Liver (tissue), 9 donors: ENCODE data around the gene SREBF2. TPM values are rescaled to one million over a fixed set of nuclear protein-coding genes. Genes with fewer than 3 reads are reported as not detected.

Source experiments
- DNase-seq: peaks from one replicate; pipeline ENCODE4 v3.0.0-alpha.2; 2017; ENCODE audit warnings: low spot score
- H3K27ac ChIP-seq, 2 donors: one replicate each; pipeline ENCODE4 v1.7.0; 2013; ENCODE audit warnings: inconsistent platforms in 2 of 2, low read length in 2 of 2, control low read depth in 1 of 2, low read depth in 1 of 2, mild to moderate bottlenecking in 1 of 2
- H3K27me3 ChIP-seq, 4 donors: one replicate each; pipeline versions ENCODE4 v1.6.1 to v1.7.0; 2013; ENCODE audit warnings: low read length in 3 of 4, inconsistent platforms in 1 of 4, mild to moderate bottlenecking in 1 of 4, moderate library complexity in 1 of 4; ENCODE audit not compliant: control insufficient read depth in 4 of 4, insufficient read depth in 4 of 4
- H3K36me3 ChIP-seq, 4 donors: one replicate each; pipeline versions ENCODE4 v1.6.1 to v1.7.0; 2013; ENCODE audit warnings: low read length in 3 of 4, mild to moderate bottlenecking in 3 of 4, low read depth in 1 of 4, moderate library complexity in 1 of 4; ENCODE audit not compliant: control insufficient read depth in 4 of 4, insufficient read depth in 3 of 4
- H3K4me1 ChIP-seq, 4 donors: one replicate each; pipeline versions ENCODE4 v1.6.1 to v1.7.0; 2013; ENCODE audit warnings: low read length in 3 of 4, mild to moderate bottlenecking in 3 of 4, moderate library complexity in 1 of 4; ENCODE audit not compliant: control insufficient read depth in 4 of 4, insufficient read depth in 4 of 4
- H3K4me3 ChIP-seq, 3 donors: one replicate each; pipeline versions ENCODE4 v1.6.1 to v1.7.0; 2013; ENCODE audit warnings: low read length in 3 of 3, control low read depth in 1 of 3, low read depth in 1 of 3, mild to moderate bottlenecking in 1 of 3
- H3K9ac ChIP-seq, 2 donors: one replicate each; pipeline ENCODE4 v1.7.0; 2013; ENCODE audit warnings: low read length in 2 of 2, mild to moderate bottlenecking in 2 of 2, moderate library complexity in 2 of 2, control low read depth in 1 of 2, low read depth in 1 of 2
- H3K9me3 ChIP-seq, 4 donors: one replicate each; pipeline versions ENCODE4 v1.6.1 to v1.7.0; 2013; ENCODE audit warnings: low read length in 3 of 4; ENCODE audit not compliant: control insufficient read depth in 4 of 4
- ATF3 ChIP-seq: IDR thresholded peaks from 2 replicates; pipeline ENCODE4 v1.6.1; 2016; ENCODE audit warnings: antibody characterized with exemption
- CTCF ChIP-seq: fragments of 150-350 bp; IDR thresholded peaks from 2 replicates; pipeline ENCODE4 v1.5.1; 2017; ENCODE audit warnings: improper control_type of control experiment, low read depth, low read length; ENCODE audit not compliant: missing input control
- EGR1 ChIP-seq, 2 donors: IDR thresholded peaks; 2 replicates each; pipeline ENCODE4 v1.6.1; 2016 to 2018; ENCODE audit warnings: antibody characterized with exemption in 2 of 2, low read depth in 2 of 2
- FOXA1 ChIP-seq: IDR thresholded peaks from 2 replicates; pipeline ENCODE4 v1.6.1; 2016; ENCODE audit warnings: antibody characterized with exemption
- FOXA2 ChIP-seq: IDR thresholded peaks from 2 replicates; pipeline ENCODE4 v1.6.1; 2016; ENCODE audit warnings: antibody characterized with exemption
- GABPA ChIP-seq, 2 donors: IDR thresholded peaks in 1 of 2; conservative IDR thresholded peaks in 1 of 2; 2 replicates each; pipeline ENCODE4 v1.6.1; 2016; ENCODE audit warnings: antibody characterized with exemption in 2 of 2, mild to moderate bottlenecking in 1 of 2, moderate library complexity in 1 of 2
- HNF4A ChIP-seq, 2 donors: conservative IDR thresholded peaks; 2 replicates each; pipeline ENCODE4 v1.6.1; 2016; ENCODE audit warnings: antibody characterized with exemption in 2 of 2, mild to moderate bottlenecking in 2 of 2
- HNF4G ChIP-seq: IDR thresholded peaks from 2 replicates; pipeline ENCODE4 v1.6.1; 2016; ENCODE audit warnings: antibody characterized with exemption
- JUND ChIP-seq, 2 donors: IDR thresholded peaks; 2 replicates each; pipeline ENCODE4 v1.6.1; 2016; ENCODE audit warnings: antibody characterized with exemption in 2 of 2
- MAX ChIP-seq: IDR thresholded peaks from 2 replicates; pipeline ENCODE4 v1.6.1; 2016; ENCODE audit warnings: antibody characterized with exemption
- NR2F2 ChIP-seq: IDR thresholded peaks from 2 replicates; pipeline ENCODE4 v1.6.1; 2016; ENCODE audit warnings: antibody characterized with exemption
- RAD21 ChIP-seq, 2 donors: IDR thresholded peaks; 2 replicates each; pipeline ENCODE4 v1.6.1; 2016; ENCODE audit warnings: antibody characterized with exemption in 2 of 2, mild to moderate bottlenecking in 2 of 2
- REST ChIP-seq: IDR thresholded peaks from 2 replicates; pipeline ENCODE4 v1.6.1; 2016; ENCODE audit warnings: antibody characterized with exemption, mild to moderate bottlenecking
- RXRA ChIP-seq, 2 donors: IDR thresholded peaks; 2 replicates each; pipeline ENCODE4 v1.6.1; 2017 to 2018; ENCODE audit warnings: antibody characterized with exemption in 2 of 2, mild to moderate bottlenecking in 1 of 2
- SP1 ChIP-seq: IDR thresholded peaks from 2 replicates; pipeline ENCODE4 v1.6.1; 2018; ENCODE audit warnings: antibody characterized with exemption, mild to moderate bottlenecking
- TAF1 ChIP-seq: conservative IDR thresholded peaks from 2 replicates; pipeline ENCODE4 v1.6.1; 2016; ENCODE audit warnings: antibody characterized with exemption, mild to moderate bottlenecking
- YY1 ChIP-seq: IDR thresholded peaks from 2 replicates; pipeline ENCODE4 v1.6.1; 2016; ENCODE audit warnings: antibody characterized with exemption, mild to moderate bottlenecking
- ZBTB33 ChIP-seq: IDR thresholded peaks from 2 replicates; pipeline ENCODE4 v1.6.1; 2016; ENCODE audit warnings: antibody characterized with exemption
- WGBS: extraction: QIAGEN DNeasy Blood & Tissue Kit; methylation state at CpG from one replicate; pipeline ENCODE4 v1.1.7; 2013; 5-methylcytosine and 5-hydroxymethylcytosine counted together
- polyA plus RNA-seq, 2 donors: library from polyadenylated mRNA; stranded (reverse) in 1 of 2; unstranded in 1 of 2; fragments of 200-250 nt in 1 of 2; fragments of >200 nt in 1 of 2; fragmentation: Nextera tagmentation in 1 of 2; extraction: Ambion mirVana in 1 of 2; gene quantifications; one replicate each; pipeline versions ENCODE4 v1.2.1 to v1.2.3, GENCODE V29; 2013 to 2015
- total RNA-seq, 2 donors: library from RNA; depleted of rRNA; stranded (reverse); fragments of >200 nt; gene quantifications; one replicate each; pipeline ENCODE4 v1.2.3, GENCODE V29; 2014
- donor health status: healthy.
- donor health status: healthy.
- donor health status: healthy.
- donor health status: healthy.
- donor health status: healthy.

Gene SREBF2
- total and polyA plus RNA-seq, 4 donors: 18.3 to 69.6 (median 57.3) TPM

- TF ChIP-seq REST (no peak), FOXA1 (no peak), HNF4A (conservative IDR thresholded peaks at IDR 0.05) (no peak), NR2F2 (no peak), JUND (IDR thresholded peaks at IDR 0.05) (no peak), CTCF (no peak), ATF3 (no peak)
Observed at GRCh38 chr22:41880653-41881052, 47.7 kb downstream of the SREBF2 start (continued).

- TF ChIP-seq RXRA (IDR thresholded peaks at IDR 0.05) (no peak), TAF1 (no peak), FOXA2 (no peak), ZBTB33 (no peak), YY1 (no peak), GABPA (IDR thresholded peaks at IDR 0.05 in 1 of 2, conservative IDR thresholded peaks at IDR 0.05 in 1 of 2) (no peak), SP1 (no peak), CTCF (no peak), ATF3 (no peak), REST (no peak), HNF4G (no peak), RAD21 (IDR thresholded peaks at IDR 0.05) (no peak), JUND (IDR thresholded peaks at IDR 0.05) (no peak), EGR1 (IDR thresholded peaks at IDR 0.05; ENCODE audit: low read depth in 2 of 2) (no peak), NR2F2 (no peak), FOXA1 (no peak), MAX (no peak), HNF4A (conservative IDR thresholded peaks at IDR 0.05) (no peak)
- Histone ChIP-seq H3K9me3 (no peaks in the 10 kb centered on the region), H3K9ac (no peak overlapping the region), H3K4me3 (no peak overlapping the region), H3K36me3 (peaks cover 19 to 90% (median 79%) of the 10 kb centered on the region in 4 donors), H3K4me1 (no peaks in the 10 kb centered on the region), H3K27me3 (no peaks in the 10 kb centered on the region), H3K27ac (no peak overlapping the region)
- DNase-seq: no peak
- WGBS: over 99% methylated on average over 2 of the region's 2 CpGs
Observed at GRCh38 chr22:41883400-41883799, 50.5 kb downstream of the SREBF2 start.
